A673 (cell line): ENCODE measurements around the gene CCNDBP1. TPM values are rescaled to one million over a fixed set of nuclear protein-coding genes. Genes with fewer than 3 reads are reported as not detected.

ENCODE experiments used
- BruUV-seq: library from RNA; stranded (reverse); fragments of 400-500 nt; replicated peaks from 2 replicates; lab custom pipeline; 2021; lab: Mats Ljungman, UMichigan
- CTCF ChIA-PET: fragments of 300-600 bp; sonication (Branson Sonifier 250); formaldehyde crosslinking; loops from one replicate; lab custom pipeline; 2022; ENCODE audit warnings: antibody characterized with exemption; lab: Charles Lee
- POLR2A ChIA-PET: fragments of 300-600 bp; sonication (Branson Sonifier 250); formaldehyde crosslinking; loops from one replicate; lab custom pipeline; 2022; ENCODE audit warnings: antibody characterized with exemption; ENCODE audit not compliant: low non-redundant PET; lab: Charles Lee
- DNase-seq: peaks from one replicate; pipeline ENCODE4 v3.0.0-alpha.2; 2015; ENCODE audit warnings: low spot score
- H3K27ac ChIP-seq: fragments of 200-600 bp; sonication (generic); 2 replicates; pipeline ENCODE4 v1.5.1; 2016; ENCODE audit warnings: mixed run types, low read depth, mild to moderate bottlenecking, mixed read lengths, antibody characterized with exemption, low read length; ENCODE audit not compliant: poor library complexity, severe bottlenecking
- H3K27me3 ChIP-seq: fragments of 200-600 bp; sonication (generic); replicated peaks from 2 replicates; pipeline ENCODE4 v1.6.1; 2017; ENCODE audit warnings: mixed run types, low read depth, mild to moderate bottlenecking, mixed read lengths, antibody characterized with exemption, low read length; ENCODE audit not compliant: insufficient read depth, poor library complexity
- H3K36me3 ChIP-seq: fragments of 200-600 bp; sonication (generic); 2 replicates; pipeline ENCODE4 v1.6.1; 2016; ENCODE audit warnings: mixed run types, mild to moderate bottlenecking, mixed read lengths, antibody characterized with exemption, low read length; ENCODE audit not compliant: insufficient read depth, poor library complexity, severe bottlenecking
- H3K4me1 ChIP-seq: fragments of 200-600 bp; sonication (generic); 2 replicates; pipeline ENCODE4 v1.6.1; 2017; ENCODE audit warnings: mixed run types, mild to moderate bottlenecking, mixed read lengths, antibody characterized with exemption, low read length; ENCODE audit not compliant: insufficient read depth, poor library complexity, severe bottlenecking
- H3K4me3 ChIP-seq: fragments of 200-600 bp; sonication (generic); 2 replicates; pipeline ENCODE4 v1.5.1; 2016; ENCODE audit warnings: low read depth, mixed run types, mild to moderate bottlenecking, mixed read lengths, low read length; ENCODE audit not compliant: poor library complexity, severe bottlenecking
- H3K9me3 ChIP-seq: fragments of 200-600 bp; sonication (generic); 2 replicates; pipeline ENCODE4 v1.6.1; 2016; ENCODE audit warnings: mixed run types, low read depth, mild to moderate bottlenecking, mixed read lengths, antibody characterized with exemption, low read length; ENCODE audit not compliant: poor library complexity, severe bottlenecking
- EZH2 ChIP-seq: fragments of 200-600 bp; sonication (generic); IDR thresholded peaks from 2 replicates; pipeline ENCODE4 v1.6.1; 2017; ENCODE audit warnings: borderline replicate concordance, low read depth, mild to moderate bottlenecking, mixed read lengths, antibody characterized with exemption, low read length; ENCODE audit not compliant: poor library complexity, severe bottlenecking
- intact Hi-C: fragments of 100-400 bp; cut with micrococcal nuclease; formaldehyde crosslinking; loops from one replicate; pipeline ENCODE4 v1.10.0; 2022; ENCODE audit not compliant: unreplicated experiment
- total RNA-seq: library from RNA; stranded (reverse); gene quantifications from 2 replicates; pipeline ENCODE4 v1.2.3, GENCODE V29; 2021
- TF ChIP-seq, protein P1 (sequence below): fragments of 300-800, 200-600 bp; sonication (generic); conservative IDR thresholded peaks from 2 replicates; pipeline ENCODE4 v1.5.1; 2017; ENCODE audit warnings: low read depth, mild to moderate bottlenecking, antibody characterized with exemption, low read length, moderate library complexity, mixed read lengths

Gene CCNDBP1
- total RNA-seq, 1 experiment from 2014 or later: 16.7 TPM

DNA sequence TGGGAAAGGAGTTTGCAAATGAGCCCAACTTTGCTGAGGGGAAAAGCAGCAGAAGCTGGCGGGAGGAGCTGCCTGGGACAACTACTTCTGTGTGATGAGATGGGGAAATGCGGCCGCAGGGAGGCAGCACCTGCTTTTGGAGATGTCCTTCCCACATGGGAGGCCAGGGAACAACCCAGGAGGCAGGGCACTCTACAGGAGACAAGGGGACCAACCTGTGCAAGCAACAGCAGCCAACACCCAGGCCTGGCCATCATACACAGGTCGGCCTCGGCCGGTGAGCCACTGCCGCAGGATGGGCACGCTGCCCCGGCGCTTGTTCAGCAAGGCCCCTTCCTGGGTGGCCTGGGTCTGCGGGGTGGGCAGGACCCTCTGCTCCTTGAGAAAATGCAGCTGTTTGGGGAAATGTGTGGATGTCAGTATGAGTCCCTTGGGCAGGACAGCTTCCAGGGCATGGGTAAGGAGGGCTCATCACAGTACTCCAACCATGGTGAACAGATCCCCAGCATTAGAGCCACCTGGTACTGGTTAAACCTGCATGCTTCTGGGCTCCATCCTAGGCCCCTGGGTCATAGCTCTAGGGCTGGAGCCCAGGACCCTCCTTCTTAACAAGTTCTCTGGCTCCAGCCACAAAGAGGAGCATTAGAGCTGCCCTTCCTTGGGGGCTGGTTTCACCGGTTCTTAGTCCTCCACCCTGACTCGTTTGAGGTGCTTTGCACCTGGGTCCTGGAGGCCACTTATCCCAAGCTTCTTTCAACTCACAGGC, 24.0 kb downstream of the CCNDBP1 start:
- POLR2A ChIA-PET: no interaction called here

GRCh38 chr15:43210172-43210745, 25.1 kb downstream of the CCNDBP1 start:
- no peaks in the 10 kb centered on the region for H3K27me3 ChIP-seq
- TF ChIP-seq EZH2: no peak
- TF ChIP-seq, protein P1, sequence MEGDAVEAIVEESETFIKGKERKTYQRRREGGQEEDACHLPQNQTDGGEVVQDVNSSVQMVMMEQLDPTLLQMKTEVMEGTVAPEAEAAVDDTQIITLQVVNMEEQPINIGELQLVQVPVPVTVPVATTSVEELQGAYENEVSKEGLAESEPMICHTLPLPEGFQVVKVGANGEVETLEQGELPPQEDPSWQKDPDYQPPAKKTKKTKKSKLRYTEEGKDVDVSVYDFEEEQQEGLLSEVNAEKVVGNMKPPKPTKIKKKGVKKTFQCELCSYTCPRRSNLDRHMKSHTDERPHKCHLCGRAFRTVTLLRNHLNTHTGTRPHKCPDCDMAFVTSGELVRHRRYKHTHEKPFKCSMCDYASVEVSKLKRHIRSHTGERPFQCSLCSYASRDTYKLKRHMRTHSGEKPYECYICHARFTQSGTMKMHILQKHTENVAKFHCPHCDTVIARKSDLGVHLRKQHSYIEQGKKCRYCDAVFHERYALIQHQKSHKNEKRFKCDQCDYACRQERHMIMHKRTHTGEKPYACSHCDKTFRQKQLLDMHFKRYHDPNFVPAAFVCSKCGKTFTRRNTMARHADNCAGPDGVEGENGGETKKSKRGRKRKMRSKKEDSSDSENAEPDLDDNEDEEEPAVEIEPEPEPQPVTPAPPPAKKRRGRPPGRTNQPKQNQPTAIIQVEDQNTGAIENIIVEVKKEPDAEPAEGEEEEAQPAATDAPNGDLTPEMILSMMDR: no peak
- CTCF ChIA-PET: interaction anchor here (1.4 kb wide), 1 partner anchor 15 kb away, joined by 5 read pairs; no protein-coding TSS in a partner anchor
- no peaks in the 10 kb centered on the region for H3K9me3 ChIP-seq
- intact Hi-C loops: no loop called here
- no peaks in the 10 kb centered on the region for H3K4me1 ChIP-seq
- H3K4me3 ChIP-seq: no peak overlapping the region
- no peaks in the 10 kb centered on the region for H3K36me3 ChIP-seq
- no TSS peak for BruUV-seq
- POLR2A ChIA-PET: no interaction called here
- DNase-seq: no peak
- no peak overlapping the region for H3K27ac ChIP-seq

More for the DNA sequence above, 24.0 kb downstream of the CCNDBP1 start:
- Histone ChIP-seq H3K27me3 (no peaks in the 10 kb centered on the region), H3K27ac (no peak overlapping the region), H3K9me3 (no peaks in the 10 kb centered on the region), H3K4me1 (no peaks in the 10 kb centered on the region), H3K36me3 (no peaks in the 10 kb centered on the region), H3K4me3 (no peak overlapping the region)
- TF ChIP-seq, protein P1: no peak; the same call in 1 of the 2 replicates
- no peak for TF ChIP-seq EZH2
- no peak for DNase-seq
- CTCF ChIA-PET: interaction anchor here (0.5 to 1.4 kb wide), 4 partner anchors 16 to 628 kb away, joined by 3 to 5 read pairs (median 3); no protein-coding TSS in a partner anchor
- intact Hi-C loops: no loop called here
- BruUV-seq: no TSS peak

DNA sequence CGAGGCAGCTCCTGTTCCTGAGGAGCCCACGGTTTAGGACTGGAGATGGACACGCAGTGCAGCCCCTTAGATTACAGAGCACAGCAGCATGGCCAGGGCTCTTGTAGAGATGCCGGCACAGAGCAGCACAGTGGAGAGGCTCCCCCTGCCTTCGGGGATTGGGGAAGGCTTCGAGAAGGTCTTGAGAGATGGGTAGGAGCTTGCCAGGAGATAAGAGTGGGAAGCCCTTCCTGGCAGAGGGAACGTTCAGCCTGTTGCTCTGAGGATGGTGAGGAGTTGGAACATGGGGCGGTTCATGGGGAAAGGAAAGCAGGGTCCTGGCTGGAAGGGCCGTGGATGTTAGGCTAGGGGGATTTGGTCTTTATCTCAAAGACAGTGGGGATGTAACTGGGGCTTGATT, 25.6 kb downstream of the CCNDBP1 start:
- H3K27ac ChIP-seq: no peak overlapping the region
- TF ChIP-seq, protein P1: no peak
- BruUV-seq: no TSS peak
- no peak overlapping the region for H3K4me3 ChIP-seq
- H3K27me3 ChIP-seq: no peaks in the 10 kb centered on the region
- no peaks in the 10 kb centered on the region for H3K4me1 ChIP-seq
- DNase-seq: no peak
- ChIA-PET CTCF (interaction anchor here (1.2 kb wide), 1 partner anchor 15 kb away, joined by 4 read pairs; no protein-coding TSS in a partner anchor), POLR2A (interaction anchor here (0.6 kb wide), 1 partner anchor 103 kb away, joined by 3 read pairs; no protein-coding TSS in a partner anchor)
- intact Hi-C loops: no loop called here
- H3K9me3 ChIP-seq: no peaks in the 10 kb centered on the region
- no peaks in the 10 kb centered on the region for H3K36me3 ChIP-seq
